Keratinocyte (primary cell): ENCODE results near the gene SEC61B. TPM values are rescaled to one million over a fixed set of nuclear protein-coding genes. Genes with fewer than 3 reads are reported as not detected.

ENCODE experiments used
- DNase-seq: peaks from one replicate; pipeline ENCODE4 v3.0.0-alpha.2; 2011; ENCODE audit warnings: low read depth, missing footprints, low spot score
- FAIRE-seq: peaks from 2 replicates; lab custom pipeline; 2011; peaks lifted over from hg19 to GRCh38; lab: Jason Lieb, UNC
- H2AFZ ChIP-seq: 2 replicates; pipeline ENCODE4 v1.6.0; 2012; ENCODE audit warnings: low read length, control low read depth, inconsistent platforms; ENCODE audit not compliant: control insufficient read depth
- H3K27ac ChIP-seq: 2 replicates; pipeline ENCODE4 v1.5.1; 2011; ENCODE audit warnings: low read length; ENCODE audit not compliant: control insufficient read depth, insufficient read depth
- H3K27me3 ChIP-seq: 3 replicates; pipeline ENCODE4 v1.6.0; 2011; ENCODE audit warnings: low read length; ENCODE audit not compliant: control insufficient read depth, insufficient read depth; ENCODE audit errors: extremely low read depth
- H3K36me3 ChIP-seq, 2 experiments: 2 replicates in 1 of 2; 3 replicates in 1 of 2; pipeline ENCODE4 v1.5.1; 2011; ENCODE audit warnings: low read length in 2 of 2, mild to moderate bottlenecking in 1 of 2; ENCODE audit not compliant: control insufficient read depth in 2 of 2, insufficient read depth in 2 of 2; ENCODE audit errors: extremely low read depth in 1 of 2
- H3K4me1 ChIP-seq: 3 replicates; pipeline ENCODE4 v1.5.1; 2011; ENCODE audit warnings: low read length; ENCODE audit not compliant: control insufficient read depth, insufficient read depth; ENCODE audit errors: extremely low read depth
- H3K4me2 ChIP-seq: 3 replicates; pipeline ENCODE4 v1.6.0; 2011; ENCODE audit warnings: low read depth, low read length; ENCODE audit not compliant: control insufficient read depth, insufficient read depth; ENCODE audit errors: extremely low read depth
- H3K4me3 ChIP-seq, 3 experiments: fragments of 200-600 bp in 1 of 3; sonication (generic) in 1 of 3; 2 replicates in 2 of 3; 3 replicates in 1 of 3; pipeline ENCODE4 v1.5.1; 2011 to 2016; ENCODE audit warnings: low read length in 3 of 3, mild to moderate bottlenecking in 3 of 3, control low read depth in 2 of 3, inconsistent platforms in 1 of 3, low read depth in 1 of 3, mixed read lengths in 1 of 3, mixed run types in 1 of 3, moderate library complexity in 1 of 3; ENCODE audit not compliant: control insufficient read depth in 2 of 3, insufficient read depth in 2 of 3; ENCODE audit errors: extremely low read depth in 1 of 3
- H3K79me2 ChIP-seq: 2 replicates; pipeline ENCODE4 v1.6.0; 2012; ENCODE audit warnings: low read length; ENCODE audit not compliant: control insufficient read depth, insufficient read depth
- H3K9ac ChIP-seq: 3 replicates; pipeline ENCODE4 v1.6.0; 2011; ENCODE audit warnings: low read length; ENCODE audit not compliant: control insufficient read depth, insufficient read depth; ENCODE audit errors: extremely low read depth
- H3K9me1 ChIP-seq: 3 replicates; pipeline ENCODE4 v1.6.0; 2011; ENCODE audit warnings: low read length; ENCODE audit not compliant: control insufficient read depth, insufficient read depth; ENCODE audit errors: extremely low read depth
- H3K9me3 ChIP-seq: 2 replicates; pipeline ENCODE4 v1.5.1; 2012; ENCODE audit warnings: low read depth, low read length; ENCODE audit not compliant: control insufficient read depth
- H4K20me1 ChIP-seq: 3 replicates; pipeline ENCODE4 v1.6.0; 2011; ENCODE audit warnings: low read length; ENCODE audit not compliant: control insufficient read depth, insufficient read depth; ENCODE audit errors: extremely low read depth
- CTCF ChIP-seq, 3 experiments: IDR thresholded peaks in 1 of 3; conservative IDR thresholded peaks in 1 of 3; optimal IDR thresholded peaks in 1 of 3; 2 replicates in 2 of 3; 3 replicates in 1 of 3; pipeline versions ENCODE3 to v1.5.1; 2011; ENCODE audit warnings: low read length in 3 of 3, mild to moderate bottlenecking in 3 of 3, moderate library complexity in 2 of 3, control low read depth in 1 of 3, inconsistent platforms in 1 of 3; ENCODE audit not compliant: insufficient read depth in 2 of 3; ENCODE audit errors: extremely low read depth in 1 of 3
- EZH2 ChIP-seq: IDR thresholded peaks from one replicate; pipeline ENCODE4 v1.6.1; 2012; ENCODE audit warnings: inconsistent platforms, mild to moderate bottlenecking, low read length, moderate library complexity
- dilution Hi-C: fragments of 300-500 bp; cut with MboI; formaldehyde crosslinking; loops from one replicate; pipeline ENCODE4 v1.7.0; 2020; ENCODE audit warnings: low sequenced_read_pairs; ENCODE audit not compliant: extremely low pct_ligation_motif_present
- polyA plus RNA-seq, 5 experiments: library from polyadenylated mRNA; depleted of rRNA in 3 of 5; stranded (reverse) in 3 of 5; stranded (forward) in 1 of 5; unstranded in 1 of 5; fragments of >200 nt; gene quantifications; 1 replicate in 1 of 5; 2 replicates in 3 of 5; 3 replicates in 1 of 5; pipeline versions ENCODE4 v1.2.1 to v1.2.3, GENCODE V29; 2011 to 2012; ENCODE audit warnings: missing spikeins in 2 of 5, low read depth in 1 of 5, low replicate concordance in 1 of 5
- small RNA-seq, 3 experiments: library from RNA; depleted of rRNA; stranded (forward); fragments of <200 nt; gene quantifications; one replicate each; pipeline ENCODE3, GENCODE V24; 2012; ENCODE audit warnings: low read depth in 3 of 3, low replicate concordance in 1 of 3; ENCODE audit not compliant: insufficient read length in 3 of 3

Gene SEC61B
- polyA plus RNA-seq, 1 donor (not counting 4 experiments of a cell fraction or from before 2014, with no cell fraction given), result 207 TPM

DNA sequence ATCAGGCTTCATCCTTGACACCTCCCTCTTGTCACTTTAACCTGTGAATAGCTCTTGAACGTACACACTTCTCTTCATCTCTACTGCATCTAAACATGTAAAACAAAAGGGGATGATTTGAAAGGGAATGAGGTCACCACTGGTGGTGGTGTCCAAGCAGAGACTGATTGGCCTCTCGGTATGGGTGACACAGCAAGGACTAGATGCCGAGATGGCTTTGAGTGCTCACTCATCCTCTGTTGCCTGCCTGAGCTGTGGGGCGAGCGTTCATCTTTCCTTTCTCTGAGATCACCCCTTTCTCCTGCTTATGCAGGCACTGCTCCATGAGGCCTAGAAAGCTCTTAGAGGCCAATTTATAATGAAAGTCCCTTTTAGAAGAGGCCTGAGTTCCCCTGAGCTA, 51.9 kb downstream of the SEC61B start:
- H3K27me3 ChIP-seq, result no peaks in the 10 kb centered on the region
- H3K4me2 ChIP-seq, result no peak overlapping the region
- H2AFZ ChIP-seq, result no peak overlapping the region
- no peaks in the 10 kb centered on the region for H4K20me1 ChIP-seq
- dilution Hi-C loops, result no loop called here
- no peaks in the 10 kb centered on the region for H3K9me3 ChIP-seq
- DNase-seq (no peak), FAIRE-seq (no peak)
- no peak overlapping the region for H3K27ac ChIP-seq
- H3K9ac ChIP-seq, result no peak overlapping the region
- no peak for TF ChIP-seq EZH2
- TF ChIP-seq CTCF (optimal IDR thresholded peaks at IDR 0.05 in 1 of 3, IDR thresholded peaks at IDR 0.05 in 1 of 3, conservative IDR thresholded peaks at IDR 0.05 in 1 of 3; ENCODE audit: extremely low read depth in 1 of 3, insufficient read depth in 2 of 3, low read length in 3 of 3), result no peak
- no peaks in the 10 kb centered on the region for H3K4me1 ChIP-seq
- H3K9me1 ChIP-seq, result no peaks in the 10 kb centered on the region
- H3K79me2 ChIP-seq, result no peaks in the 10 kb centered on the region
- H3K36me3 ChIP-seq, result no peaks in the 10 kb centered on the region
- H3K4me3 ChIP-seq, result no peak overlapping the region

GRCh38 chr9:99274495-99274894, 52.4 kb downstream of the SEC61B start:
- H3K79me2 ChIP-seq, result no peaks in the 10 kb centered on the region
- H3K27me3 ChIP-seq, result no peaks in the 10 kb centered on the region
- no peak overlapping the region for H3K4me3 ChIP-seq
- H4K20me1 ChIP-seq, result no peaks in the 10 kb centered on the region
- no peaks in the 10 kb centered on the region for H3K36me3 ChIP-seq
- H3K9me1 ChIP-seq, result no peaks in the 10 kb centered on the region
- TF ChIP-seq CTCF (optimal IDR thresholded peaks at IDR 0.05 in 1 of 3, IDR thresholded peaks at IDR 0.05 in 1 of 3, conservative IDR thresholded peaks at IDR 0.05 in 1 of 3; ENCODE audit: extremely low read depth in 1 of 3, insufficient read depth in 2 of 3, low read length in 3 of 3) (no peak), EZH2 (no peak)
- FAIRE-seq (no peak), DNase-seq (no peak)
- no peaks in the 10 kb centered on the region for H3K9me3 ChIP-seq
- no peak overlapping the region for H3K9ac ChIP-seq
- H3K4me1 ChIP-seq, result no peaks in the 10 kb centered on the region
- dilution Hi-C loops, result no loop called here
- no peak overlapping the region for H2AFZ ChIP-seq
- no peak overlapping the region for H3K27ac ChIP-seq
- no peak overlapping the region for H3K4me2 ChIP-seq

Small RNA genes lying within 50 kb of the gene (small RNA-seq; reads per million reads assigned to genes)
- gene RN7SL794P, result 0 reads per million in 3 experiments

Other genes starting within 250 kb of the SEC61B start
- gene TGFBR1, start 117.2 kb upstream of the SEC61B start, polyA plus RNA-seq, result 41.6 to 55.0 TPM (median 49.7 TPM) in 3 replicates
- 48.2 to 57.1 TPM (median 50.9 TPM) in 3 replicates for gene ALG2, start 340 bp upstream of the SEC61B start, polyA plus RNA-seq